Calu3 (cell line): Measurements from ENCODE around the gene PREX1. TPM values are rescaled to one million over a fixed set of nuclear protein-coding genes. Genes with fewer than 3 reads are reported as not detected.

Experiments used
- BruUV-seq: library from RNA; stranded (reverse); fragments of 400-500 nt; replicated peaks from 2 replicates; lab custom pipeline; 2021; lab: Mats Ljungman, UMichigan
- CTCF ChIA-PET: fragments of 300-600 bp; sonication (Branson Sonifier 250); formaldehyde crosslinking; loops from one replicate; lab custom pipeline; 2022; ENCODE audit warnings: antibody characterized with exemption; lab: Charles Lee
- DNase-seq: peaks from one replicate; pipeline ENCODE4 v3.0.0; 2022
- H3K27ac Mint-ChIP-seq: one replicate; pipeline ENCODE4 v1.8.0; 2022; ENCODE audit warnings: mixed read lengths; ENCODE audit not compliant: unreplicated experiment
- H3K27me3 Mint-ChIP-seq: one replicate; pipeline ENCODE4 v1.8.0; 2022; ENCODE audit warnings: mixed read lengths; ENCODE audit not compliant: unreplicated experiment
- H3K36me3 Mint-ChIP-seq: one replicate; pipeline ENCODE4 v1.8.0; 2022; ENCODE audit warnings: mild to moderate bottlenecking, moderate library complexity, mixed read lengths; ENCODE audit not compliant: insufficient read depth, unreplicated experiment
- H3K4me1 Mint-ChIP-seq: one replicate; pipeline ENCODE4 v1.8.0; 2022; ENCODE audit warnings: mild to moderate bottlenecking, low read depth, mixed read lengths; ENCODE audit not compliant: unreplicated experiment
- H3K4me3 Mint-ChIP-seq: one replicate; pipeline ENCODE4 v1.8.0; 2022; ENCODE audit warnings: mild to moderate bottlenecking, low read depth, moderate library complexity, mixed read lengths; ENCODE audit not compliant: unreplicated experiment
- H3K9me3 Mint-ChIP-seq: one replicate; pipeline ENCODE4 v1.8.0; 2022; ENCODE audit warnings: low read depth, mixed read lengths; ENCODE audit not compliant: unreplicated experiment
- CTCF ChIP-seq: fragments of 200-600 bp; IDR thresholded peaks from one replicate; pipeline ENCODE4 v1.8.0; 2022; ENCODE audit warnings: antibody characterized with exemption; ENCODE audit not compliant: unreplicated experiment
- intact Hi-C: fragments of 100-400 bp; cut with micrococcal nuclease; formaldehyde crosslinking; loops from one replicate; pipeline ENCODE4 v1.10.0; 2022; ENCODE audit not compliant: unreplicated experiment
- total RNA-seq: library from RNA; stranded (reverse); gene quantifications from 2 replicates; pipeline ENCODE4 v1.2.3, GENCODE V29; 2022

PREX1 gene
- total RNA-seq, 1 experiment from 2014 or later, result 0.31 TPM

DNA sequence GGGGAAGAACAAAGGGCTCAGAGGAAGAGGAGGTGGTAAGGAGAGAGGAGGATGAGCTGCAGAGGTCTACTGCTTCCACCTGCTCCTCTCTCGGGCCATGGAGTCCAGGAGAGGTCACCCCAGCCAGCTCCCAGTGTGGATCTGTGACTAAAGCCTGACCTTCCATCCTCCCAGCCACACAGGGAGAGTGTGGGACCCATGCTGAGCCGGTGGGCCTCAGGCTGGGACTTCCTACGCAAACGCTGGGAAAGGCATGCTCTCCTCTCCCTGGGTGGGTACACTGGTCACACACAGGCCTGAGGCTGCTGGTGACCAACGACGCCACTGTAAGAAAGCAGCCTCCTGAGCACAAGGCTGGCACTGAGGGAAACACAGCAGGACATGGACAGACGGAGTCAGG, 111.3 kb downstream of the PREX1 start:
- H3K4me3 Mint-ChIP-seq, result no peak overlapping the region
- intact Hi-C loops, result no loop called here
- TF ChIP-seq CTCF, result no peak
- no peak for DNase-seq
- H3K27me3 Mint-ChIP-seq, result peaks cover 92% of the 10 kb centered on the region
- no peaks in the 10 kb centered on the region for H3K9me3 Mint-ChIP-seq
- H3K27ac Mint-ChIP-seq, result no peak overlapping the region
- no peaks in the 10 kb centered on the region for H3K36me3 Mint-ChIP-seq
- no peaks in the 10 kb centered on the region for H3K4me1 Mint-ChIP-seq
- no TSS peak for BruUV-seq
- CTCF ChIA-PET, result no interaction called here

GRCh38 chr20:48716086-48716485, 111.7 kb downstream of the PREX1 start:
- no peak overlapping the region for H3K27ac Mint-ChIP-seq
- BruUV-seq, result no TSS peak
- no peak for TF ChIP-seq CTCF
- no peaks in the 10 kb centered on the region for H3K9me3 Mint-ChIP-seq
- DNase-seq, result no peak
- CTCF ChIA-PET, result no interaction called here
- H3K36me3 Mint-ChIP-seq, result no peaks in the 10 kb centered on the region
- intact Hi-C loops, result no loop called here
- H3K4me1 Mint-ChIP-seq, result no peaks in the 10 kb centered on the region
- peaks cover 89% of the 10 kb centered on the region for H3K27me3 Mint-ChIP-seq
- no peak overlapping the region for H3K4me3 Mint-ChIP-seq

GRCh38 chr20:48714764-48715163, 113.0 kb downstream of the PREX1 start:
- DNase-seq, result no peak
- Mint-ChIP-seq H3K27ac (no peak overlapping the region), H3K4me1 (no peaks in the 10 kb centered on the region), H3K36me3 (no peaks in the 10 kb centered on the region), H3K4me3 (no peak overlapping the region), H3K9me3 (no peaks in the 10 kb centered on the region), H3K27me3 (peaks cover 82% of the 10 kb centered on the region)
- intact Hi-C loops, result no loop called here
- CTCF ChIA-PET, result interaction anchor here (0.5 kb wide), 1 partner anchor 190 kb away, joined by 5 read pairs; no protein-coding TSS in a partner anchor
- BruUV-seq, result no TSS peak
- no peak for TF ChIP-seq CTCF

DNA sequence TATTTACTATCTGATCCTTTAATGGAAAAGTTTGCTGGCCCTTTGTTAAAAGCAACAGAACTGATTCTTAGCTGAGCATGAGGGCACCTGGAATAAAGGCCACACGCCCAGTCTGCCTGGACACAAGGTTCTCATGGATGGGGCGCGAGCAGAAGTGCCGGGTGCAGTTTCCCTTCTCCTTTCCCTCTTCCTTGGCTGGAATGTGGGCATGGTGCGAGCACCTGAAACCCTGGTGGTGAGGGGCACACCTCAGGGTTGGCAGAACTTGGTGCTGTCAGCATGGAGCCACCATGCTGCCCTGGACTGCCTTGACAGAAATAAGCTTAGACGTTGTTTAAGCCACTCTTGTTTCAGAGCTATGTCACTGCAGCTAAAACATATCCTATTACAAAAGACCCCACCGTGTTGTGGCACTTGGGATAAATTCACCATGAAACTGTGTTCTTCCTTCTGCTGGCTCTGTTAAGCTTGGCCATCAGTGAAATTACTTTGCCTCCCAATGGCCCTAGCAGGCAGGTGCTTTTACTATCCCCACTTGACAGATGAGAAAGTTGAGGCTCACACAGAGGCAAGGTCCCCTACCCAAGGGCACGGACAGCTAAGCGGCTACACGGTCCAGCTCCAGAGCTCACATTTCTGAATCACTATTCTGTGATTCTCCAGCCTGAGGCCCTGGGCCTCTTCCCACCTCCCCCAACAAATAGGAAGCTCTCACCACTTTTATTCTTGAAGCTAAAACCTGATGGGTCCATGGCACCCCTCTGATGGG, 115.9 kb downstream of the PREX1 start:
- Mint-ChIP-seq H3K9me3 (no peaks in the 10 kb centered on the region), H3K27me3 (peaks cover 78% of the 10 kb centered on the region), H3K36me3 (no peaks in the 10 kb centered on the region), H3K4me3 (no peak overlapping the region), H3K4me1 (no peaks in the 10 kb centered on the region), H3K27ac (no peak overlapping the region)
- CTCF ChIA-PET, result interaction anchor here (1.0 kb wide), 1 partner anchor 25 kb away, joined by 3 read pairs; no protein-coding TSS in a partner anchor
- DNase-seq, result no peak
- intact Hi-C loops, result no loop called here
- no peak for TF ChIP-seq CTCF
- BruUV-seq, result no TSS peak
